ENCODE results near the gene ATP8B2. TPM values are rescaled to one million over a fixed set of nuclear protein-coding genes. Genes with fewer than 3 reads are reported as not detected.
"Not testable (repeated sequence)": the region's sequence is repeated elsewhere in the genome, so short reads cannot be mapped to it uniquely, and the experiment has no call there.

The ATP8B2 gene
- total RNA-seq, 2 donors from 2014 or later = 4.5 to 11.9 TPM

DNA sequence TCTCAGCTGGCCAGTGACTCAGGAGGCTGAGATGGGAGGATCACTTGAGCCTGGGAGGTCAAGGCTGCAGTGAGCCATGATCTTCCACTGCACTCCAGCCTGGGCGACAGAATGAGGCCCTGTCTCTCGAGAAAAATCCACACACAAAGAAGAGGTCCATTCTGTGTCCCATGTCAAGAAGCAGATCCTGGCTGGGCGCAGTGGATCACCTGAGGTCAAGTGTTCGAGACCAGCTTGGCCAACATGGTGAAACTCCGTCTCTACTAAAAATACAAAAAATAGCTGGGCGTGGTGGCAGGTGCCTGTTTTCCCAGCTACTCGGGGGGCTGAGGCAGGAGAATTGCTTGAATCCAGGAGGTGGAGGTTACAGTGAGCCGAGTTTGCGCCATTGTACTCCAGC, 16.0 kb downstream of the ATP8B2 start:
- DNase-seq; intact Hi-C loops (cut with DNase I, micrococcal nuclease); ATAC-seq: not testable (repeated sequence)

DNA sequence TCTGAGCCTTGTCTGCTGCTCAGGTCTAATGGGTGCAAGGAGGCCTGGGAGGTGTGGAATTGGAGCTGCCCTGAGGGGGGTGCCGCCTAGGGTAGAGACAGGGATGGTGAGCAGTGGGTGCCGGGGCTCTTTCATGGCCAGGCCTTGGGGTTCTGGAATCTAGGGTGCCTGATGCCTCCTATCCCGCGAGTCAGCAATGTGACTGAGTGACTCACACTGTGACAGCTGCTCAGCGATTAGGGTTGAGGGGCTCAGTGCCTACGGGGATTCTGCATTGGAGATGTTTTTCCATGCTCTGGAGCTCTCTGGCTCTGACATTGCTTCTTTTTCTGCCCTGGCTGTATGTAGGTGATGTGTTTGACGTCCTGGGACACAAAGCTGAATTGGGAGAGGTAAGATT, 16.8 kb downstream of the ATP8B2 start:
- DNase-seq (no peak), ATAC-seq (no peak)
- intact Hi-C loops (cut with DNase I, micrococcal nuclease) = no loop called here

DNA sequence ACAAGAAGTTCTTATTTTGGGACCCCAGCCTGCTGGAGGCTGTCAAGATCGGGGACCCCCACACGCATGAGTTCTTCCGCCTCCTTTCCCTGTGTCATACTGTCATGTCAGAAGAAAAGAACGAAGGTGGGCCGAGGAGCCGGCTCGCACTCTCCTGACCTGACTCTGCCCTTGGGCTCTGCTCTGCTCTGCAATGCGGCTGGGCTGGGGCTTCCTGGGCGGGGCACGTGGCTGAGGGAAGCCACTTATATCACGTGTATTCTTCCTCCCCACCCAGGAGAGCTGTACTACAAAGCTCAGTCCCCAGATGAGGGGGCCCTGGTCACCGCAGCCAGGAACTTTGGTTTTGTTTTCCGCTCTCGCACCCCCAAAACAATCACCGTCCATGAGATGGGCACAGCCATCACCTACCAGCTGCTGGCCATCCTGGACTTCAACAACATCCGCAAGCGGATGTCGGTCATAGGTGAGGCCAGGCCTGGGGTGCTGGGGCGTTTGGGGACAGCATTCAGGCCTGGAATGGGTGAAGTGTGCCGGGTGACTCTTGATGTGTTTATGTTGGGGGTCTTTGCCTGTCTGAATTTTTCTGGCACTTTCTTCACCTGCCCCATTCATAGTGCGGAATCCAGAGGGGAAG, 17.6 kb downstream of the ATP8B2 start:
- DNase-seq = peak in 1 of 2 donors; percentile 42
- peak; percentile 48 for ATAC-seq
- intact Hi-C loops (cut with DNase I, micrococcal nuclease) = no loop called here

DNA sequence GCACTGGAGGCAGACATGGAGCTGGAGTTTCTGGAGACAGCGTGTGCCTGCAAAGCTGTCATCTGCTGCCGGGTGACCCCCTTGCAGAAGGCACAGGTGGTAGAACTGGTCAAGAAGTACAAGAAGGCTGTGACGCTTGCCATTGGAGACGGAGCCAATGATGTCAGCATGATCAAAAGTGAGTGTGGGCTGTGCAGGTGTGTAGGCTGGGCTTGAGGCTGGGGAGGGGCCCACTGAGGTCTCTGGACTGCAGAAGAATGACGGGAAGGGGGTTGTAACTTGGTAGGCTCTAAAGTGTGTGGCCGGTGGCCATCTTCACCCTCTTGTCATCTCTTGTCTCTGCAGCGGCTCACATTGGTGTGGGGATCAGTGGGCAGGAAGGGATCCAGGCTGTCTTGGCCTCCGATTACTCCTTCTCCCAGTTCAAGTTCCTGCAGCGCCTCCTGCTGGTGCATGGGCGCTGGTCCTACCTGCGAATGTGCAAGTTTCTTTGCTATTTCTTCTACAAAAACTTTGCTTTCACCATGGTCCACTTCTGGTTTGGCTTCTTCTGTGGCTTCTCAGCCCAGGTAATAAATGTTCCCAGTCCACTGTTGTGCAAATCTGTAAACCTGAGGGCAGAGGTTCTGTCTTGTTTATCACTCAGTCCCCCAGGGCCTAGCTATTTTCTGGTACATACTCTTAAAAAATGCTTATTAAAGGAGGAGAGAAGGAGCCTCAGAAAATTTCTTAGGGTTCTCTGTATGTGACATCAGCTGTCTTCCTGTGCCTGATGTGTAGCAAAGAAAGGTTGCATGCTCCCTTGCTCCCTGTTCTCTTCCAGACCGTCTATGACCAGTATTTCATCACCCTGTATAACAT, 19.9 kb downstream of the ATP8B2 start:
- DNase-seq (peak in 1 of 2 donors; percentile 56), ATAC-seq (no peak)
- intact Hi-C loops (cut with DNase I, micrococcal nuclease) = no loop called here

DNA sequence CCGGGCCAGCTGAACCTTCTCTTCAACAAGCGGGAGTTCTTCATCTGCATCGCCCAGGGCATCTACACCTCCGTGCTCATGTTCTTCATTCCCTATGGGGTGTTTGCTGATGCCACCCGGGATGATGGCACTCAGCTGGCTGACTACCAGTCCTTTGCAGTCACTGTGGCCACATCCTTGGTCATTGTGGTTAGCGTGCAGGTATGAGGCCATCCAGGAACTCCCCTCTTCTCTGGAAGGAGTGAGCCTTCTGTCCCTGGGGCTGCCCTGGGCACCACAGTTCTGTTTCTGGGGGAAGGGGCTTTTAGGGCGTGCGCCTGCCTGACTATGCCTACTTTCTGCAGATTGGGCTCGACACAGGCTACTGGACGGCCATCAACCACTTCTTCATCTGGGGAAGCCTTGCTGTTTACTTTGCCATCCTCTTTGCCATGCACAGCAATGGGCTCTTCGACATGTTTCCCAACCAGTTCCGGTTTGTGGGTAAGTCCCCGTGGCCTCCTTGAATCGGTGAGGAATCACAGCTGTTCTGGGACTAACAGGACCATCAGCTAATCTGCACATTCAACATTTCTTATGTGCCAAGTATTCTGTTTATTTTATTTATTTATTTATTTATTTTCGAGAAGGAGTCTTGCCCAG, 21.1 kb downstream of the ATP8B2 start:
- ATAC-seq = no peak
- no peak for DNase-seq
- intact Hi-C loops (cut with DNase I, micrococcal nuclease) = no loop called here

DNA sequence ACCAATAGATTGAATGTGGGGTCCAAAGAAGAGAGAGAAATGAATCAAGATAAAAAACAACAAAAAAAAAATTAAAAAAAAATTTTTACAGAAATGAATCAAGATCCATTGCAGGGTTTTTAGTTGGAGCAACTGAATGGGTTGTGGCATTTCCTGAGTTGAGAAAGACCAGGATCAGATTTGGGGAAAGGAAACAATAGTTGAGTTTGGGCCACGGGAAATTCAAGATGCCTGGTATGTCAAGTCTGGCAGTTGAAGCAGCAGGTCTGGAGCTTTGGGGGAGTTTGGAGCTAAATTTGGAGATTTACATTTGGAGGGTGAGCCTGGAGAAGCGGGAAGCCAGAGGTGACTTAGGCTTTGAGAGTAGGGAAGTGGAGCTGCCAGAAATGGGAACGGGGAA, 22.6 kb downstream of the ATP8B2 start:
- ATAC-seq (no peak), DNase-seq (no peak)
- intact Hi-C loops (cut with DNase I, micrococcal nuclease) = no loop called here

DNA sequence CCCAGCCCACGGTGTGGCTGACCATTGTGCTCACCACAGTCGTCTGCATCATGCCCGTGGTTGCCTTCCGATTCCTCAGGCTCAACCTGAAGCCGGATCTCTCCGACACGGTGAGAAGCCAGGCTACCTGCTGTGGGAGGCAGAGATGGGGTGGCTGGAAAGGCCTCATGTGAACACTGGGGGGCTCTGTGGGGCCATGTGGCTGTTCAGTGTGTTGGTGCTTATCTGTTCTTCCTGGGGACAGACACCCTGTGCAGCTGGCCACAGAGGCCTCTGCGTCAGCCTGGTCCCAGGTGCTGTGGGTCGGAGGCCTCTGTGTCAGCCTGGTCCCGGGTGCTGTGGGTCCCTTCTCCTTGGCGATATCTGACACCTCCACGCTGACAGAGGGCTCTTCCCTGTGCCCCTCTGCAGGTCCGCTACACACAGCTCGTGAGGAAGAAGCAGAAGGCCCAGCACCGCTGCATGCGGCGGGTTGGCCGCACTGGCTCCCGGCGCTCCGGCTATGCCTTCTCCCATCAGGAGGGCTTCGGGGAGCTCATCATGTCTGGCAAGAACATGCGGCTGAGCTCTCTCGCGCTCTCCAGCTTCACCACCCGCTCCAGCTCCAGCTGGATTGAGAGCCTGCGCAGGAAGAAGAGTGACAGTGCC, 23.2 kb downstream of the ATP8B2 start:
- intact Hi-C loops (cut with DNase I, micrococcal nuclease) = no loop called here
- ATAC-seq = no peak

DNA sequence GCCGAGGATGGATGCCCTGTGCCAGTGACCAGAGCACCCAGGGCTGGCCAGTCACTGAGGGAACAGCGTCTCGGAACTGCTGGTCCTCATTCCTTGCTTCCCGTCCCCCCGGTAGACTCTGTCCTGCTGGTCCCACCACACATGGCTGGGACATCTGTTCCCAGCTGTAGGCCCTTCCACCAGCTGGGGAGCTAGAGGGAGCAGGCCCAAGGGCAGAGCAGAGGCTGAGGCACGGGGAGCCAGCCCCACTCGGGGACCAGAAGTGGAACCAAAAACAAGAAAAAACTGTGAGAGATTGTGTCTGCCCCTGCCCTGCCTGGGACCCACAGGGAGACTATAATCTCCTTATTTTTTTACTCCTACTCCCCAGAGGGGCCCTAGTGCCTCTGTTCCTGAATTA, 23.8 kb downstream of the ATP8B2 start:
- DNase-seq = no peak
- no peak for ATAC-seq
- intact Hi-C loops (cut with DNase I, micrococcal nuclease) = no loop called here

More for the DNA sequence above, 23.2 kb downstream of the ATP8B2 start:
- no peak for DNase-seq

DNA sequence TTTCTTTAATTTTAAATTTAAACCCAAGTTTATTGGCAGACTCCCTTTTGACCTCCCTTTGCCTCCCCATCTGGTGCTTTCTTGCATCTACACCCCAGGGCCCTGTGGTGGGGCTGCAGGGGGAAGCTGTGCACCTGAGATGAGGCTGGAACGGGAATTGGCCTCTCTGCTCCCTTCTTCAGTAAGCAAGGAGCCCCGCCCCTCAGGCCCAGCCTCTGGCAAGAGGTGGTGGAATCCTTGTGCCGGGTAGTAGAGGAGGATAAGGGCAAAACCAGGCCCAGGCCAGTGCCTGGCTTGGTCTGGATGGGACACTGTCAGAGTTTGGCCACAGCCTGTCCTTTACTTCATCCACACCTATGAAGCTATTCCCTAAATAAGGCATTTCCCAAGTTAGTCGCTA, 25.1 kb downstream of the ATP8B2 start:
- intact Hi-C loops (cut with DNase I, micrococcal nuclease) = no loop called here
- ATAC-seq (no peak), DNase-seq (peak in 1 of 2 donors; percentile 68)

DNA sequence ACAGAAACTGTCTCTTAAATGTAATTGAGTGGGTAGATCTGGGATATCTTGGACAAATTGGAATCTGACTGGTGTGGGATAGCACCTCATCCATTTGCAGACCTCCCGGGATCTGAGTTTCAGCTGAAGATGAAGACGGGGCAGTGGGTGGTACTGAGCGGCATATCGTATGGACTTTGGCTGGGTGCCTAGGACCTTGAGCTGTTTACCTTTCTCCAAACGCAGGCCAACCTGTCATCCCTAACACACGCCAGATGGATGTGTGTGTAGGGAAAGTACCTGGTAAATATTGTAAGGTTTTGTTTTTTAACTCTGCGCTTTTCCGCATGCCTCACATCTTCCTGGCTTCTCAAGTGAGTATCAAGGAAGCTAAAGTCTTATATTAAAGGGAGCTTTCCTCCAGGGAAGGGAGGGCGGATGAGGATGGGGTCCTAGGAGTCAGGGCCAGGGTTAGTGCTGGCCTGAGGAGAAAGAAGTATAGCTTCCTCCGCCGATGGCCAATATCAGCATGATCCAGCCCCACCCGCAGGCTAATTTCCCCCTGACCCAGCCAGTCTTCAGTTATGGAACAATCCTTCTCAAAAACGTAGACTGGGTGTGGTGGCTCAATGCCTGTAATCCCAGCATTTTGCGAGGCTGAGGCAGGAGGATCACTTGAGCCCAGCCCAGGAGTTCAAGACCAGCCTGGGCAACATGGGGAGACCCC, 26.2 kb downstream of the ATP8B2 start:
- intact Hi-C loops (cut with DNase I, micrococcal nuclease) = no loop called here
- ATAC-seq (peak; percentile 49), DNase-seq (peak; percentile 60 to 71)

DNA sequence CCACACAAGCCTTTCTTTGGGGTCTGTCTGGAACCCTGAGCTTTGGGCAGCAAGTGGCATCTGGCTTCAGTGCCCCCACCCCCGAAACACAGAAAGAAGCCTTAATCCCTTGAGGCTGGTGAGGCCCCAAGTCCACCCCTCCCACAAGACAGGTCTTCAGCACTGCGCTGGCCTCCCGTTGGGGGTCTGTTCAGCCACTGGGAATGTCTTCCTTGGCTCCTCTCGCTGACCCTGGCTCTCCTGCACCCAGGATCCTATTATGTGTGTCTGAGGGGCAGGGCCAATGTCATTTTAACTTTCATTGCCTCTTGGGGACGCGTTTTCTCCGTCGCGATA, 26.9 kb downstream of the ATP8B2 start:
- intact Hi-C loops (cut with DNase I, micrococcal nuclease) = no loop called here
- ATAC-seq (no peak), DNase-seq (no peak)

DNA sequence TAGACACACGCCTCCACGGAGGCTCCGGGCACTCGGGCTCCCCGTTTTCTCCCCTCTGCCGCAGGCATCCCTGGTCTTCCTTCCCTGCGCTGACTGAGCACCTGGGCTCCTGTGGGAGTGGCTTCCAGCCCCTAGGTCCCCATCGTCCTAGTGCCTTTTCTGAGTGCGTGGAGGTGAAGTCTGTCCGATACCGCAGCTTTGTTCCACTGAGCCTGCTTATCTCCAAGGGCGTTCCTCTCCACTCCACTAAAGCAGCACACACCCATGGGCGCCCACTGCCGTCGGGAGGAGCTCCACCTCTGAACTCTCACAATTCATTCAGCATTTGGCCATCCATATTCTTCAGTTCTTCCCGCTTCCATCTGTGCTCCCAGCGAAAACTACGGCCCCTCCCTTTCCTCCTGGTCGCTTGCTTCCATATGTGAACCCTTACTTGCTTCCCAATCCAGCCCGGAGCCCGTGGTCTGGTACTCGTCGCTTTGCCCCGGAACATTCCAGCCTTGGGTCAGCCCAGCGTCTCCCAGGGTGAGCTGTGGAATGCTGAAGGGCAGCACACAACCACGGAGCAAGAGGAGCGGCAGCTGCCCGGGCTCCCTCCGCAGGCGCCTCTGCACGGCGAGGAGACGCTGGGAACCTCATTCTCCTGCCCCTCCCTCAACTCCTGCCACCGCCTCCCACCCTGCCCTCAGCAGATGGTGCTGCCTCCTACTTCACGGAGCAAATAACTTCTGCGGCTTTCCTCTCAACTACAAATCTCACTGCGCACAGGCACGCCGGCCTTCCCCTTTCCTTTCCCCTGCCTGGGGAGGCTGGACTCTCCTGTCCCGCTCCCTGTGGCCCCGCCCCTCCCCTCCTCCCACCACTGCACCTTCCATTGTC, 27.5 kb downstream of the ATP8B2 start:
- DNase-seq (peak; percentile 70 to 76), ATAC-seq (peak; percentile 74)
- intact Hi-C loops (cut with DNase I, micrococcal nuclease) = no loop called here

DNA sequence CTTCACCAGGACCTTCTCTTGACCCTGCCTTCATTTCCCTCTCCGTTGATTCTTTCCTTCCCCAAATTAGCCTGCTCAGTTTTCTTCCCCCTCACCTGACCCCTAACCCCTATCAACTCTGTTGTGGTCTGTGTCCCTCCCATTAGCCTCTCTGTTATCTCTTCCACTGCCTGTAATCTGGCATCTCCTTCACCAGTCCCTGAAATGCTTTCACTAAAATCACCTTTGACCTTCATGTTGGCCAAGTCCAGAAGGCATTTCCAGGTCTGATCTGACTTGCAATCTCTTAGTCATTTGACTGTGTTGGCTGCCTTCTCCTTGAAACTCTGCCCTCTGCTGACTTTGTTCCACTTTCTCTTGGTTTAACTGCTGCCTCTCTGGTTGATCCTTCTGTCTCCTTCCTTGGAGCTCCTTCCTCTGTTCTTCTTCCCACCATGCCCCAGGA, 28.2 kb downstream of the ATP8B2 start:
- intact Hi-C loops (cut with DNase I, micrococcal nuclease) = no loop called here
- peak; percentile 62 for ATAC-seq
- peak in 1 of 2 donors; percentile 66 for DNase-seq

DNA sequence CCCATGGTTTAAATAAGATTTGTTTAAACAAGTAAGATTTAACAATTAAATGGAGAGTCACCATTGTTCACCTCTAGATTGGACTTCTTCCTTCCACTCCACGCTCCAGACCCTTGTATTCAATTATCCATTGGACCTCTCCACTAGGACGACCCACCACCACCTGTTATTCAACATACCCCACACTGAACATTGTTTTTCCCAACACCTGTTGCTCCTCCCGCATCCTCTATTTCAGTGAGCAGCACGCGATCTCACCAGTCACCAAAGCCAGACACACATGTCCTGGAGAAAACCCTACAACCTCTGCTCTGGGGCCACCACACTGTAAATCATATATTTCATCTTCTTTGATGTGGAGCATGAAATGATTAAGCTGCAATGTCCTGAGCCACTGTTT, 28.6 kb downstream of the ATP8B2 start:
- ATAC-seq (no peak), DNase-seq (no peak)
- intact Hi-C loops (cut with DNase I, micrococcal nuclease) = no loop called here

DNA sequence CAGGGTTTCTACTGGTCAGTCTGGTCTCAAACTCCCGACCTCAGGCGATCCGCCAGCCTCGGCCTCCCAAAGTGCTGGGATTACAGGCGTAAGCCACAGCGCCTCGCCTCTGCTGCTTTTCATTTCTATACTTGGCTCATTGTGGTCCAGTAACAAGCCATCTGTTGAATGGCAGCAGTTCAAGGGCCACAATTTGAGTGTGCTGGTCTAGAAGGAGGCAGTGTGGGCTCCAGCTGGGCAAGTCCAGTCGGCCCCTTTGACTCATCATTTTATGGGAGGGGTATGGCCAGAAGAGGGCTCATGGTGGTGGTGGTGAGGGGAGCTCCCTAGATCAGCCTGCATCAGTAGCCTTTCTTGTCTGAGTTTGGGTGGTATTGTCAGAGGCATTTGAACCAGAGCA, 33.2 kb downstream of the ATP8B2 start:
- intact Hi-C loops (cut with DNase I, micrococcal nuclease) = no loop called here
- DNase-seq (no peak), ATAC-seq (no peak)

DNA sequence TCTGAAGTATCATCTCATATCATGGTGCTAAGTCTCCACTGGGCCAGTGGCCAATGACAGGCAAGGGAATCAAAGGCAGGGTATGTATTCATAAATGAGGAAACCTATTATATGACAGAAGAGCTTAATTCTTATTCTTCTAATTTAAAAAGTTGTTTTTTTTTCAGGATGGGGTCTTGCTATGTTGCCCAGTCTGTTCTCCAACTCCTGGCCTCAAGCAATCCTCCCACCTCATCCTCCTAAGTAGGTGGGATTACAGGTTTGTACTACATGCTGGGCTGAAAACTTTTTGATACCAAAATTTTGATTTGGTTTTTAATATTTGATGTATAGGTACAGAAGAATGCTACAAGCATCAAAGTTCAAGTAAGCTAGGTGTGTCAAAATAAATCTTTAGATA, 35.0 kb downstream of the ATP8B2 start:
- intact Hi-C loops (cut with DNase I, micrococcal nuclease) = no loop called here
- ATAC-seq = no peak
- no peak for DNase-seq

DNA sequence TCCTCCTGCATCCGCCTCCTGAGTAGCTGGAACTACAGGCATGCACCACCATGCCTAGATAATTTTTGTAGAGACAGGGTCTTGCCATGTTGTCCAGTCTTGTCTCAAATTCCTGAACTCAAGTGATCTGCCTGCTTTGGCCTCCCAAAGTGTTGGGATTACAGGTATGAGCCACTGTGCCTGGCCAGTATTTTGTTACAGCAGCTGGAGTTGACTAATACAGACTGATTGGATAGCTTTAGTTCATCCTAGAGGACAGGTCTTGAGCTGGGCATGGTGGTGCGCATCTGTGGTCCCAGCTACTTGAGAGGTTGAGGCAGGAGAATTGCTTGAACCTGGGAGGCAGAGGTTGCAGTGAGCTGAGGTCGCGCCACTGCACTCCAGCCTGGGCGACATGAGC, 35.6 kb downstream of the ATP8B2 start:
- DNase-seq; ATAC-seq; intact Hi-C loops (cut with DNase I, micrococcal nuclease): not testable (repeated sequence)

DNA sequence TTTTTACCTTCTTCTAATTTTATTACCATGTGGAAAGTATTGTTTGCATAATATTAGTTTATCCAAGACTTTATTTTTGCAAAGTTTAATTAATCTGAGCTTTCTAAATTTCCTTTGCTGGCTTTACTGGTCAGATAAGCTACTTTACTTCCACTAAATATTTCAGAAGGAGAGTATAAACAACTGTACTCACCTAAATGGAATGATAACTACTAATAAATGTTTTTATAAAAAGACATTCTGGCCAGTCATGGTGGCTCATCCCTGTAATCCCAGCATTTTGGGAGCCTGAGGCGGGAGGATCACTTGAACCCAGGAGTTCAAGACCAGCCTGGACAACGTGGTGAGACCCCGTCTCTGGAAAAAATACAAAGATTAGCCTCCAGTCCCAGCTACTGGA, 36.0 kb downstream of the ATP8B2 start:
- DNase-seq (no peak), ATAC-seq (no peak)
- intact Hi-C loops (cut with DNase I, micrococcal nuclease) = no loop called here

Data from left colon (tissue), 2 donors.